HG03342 (cell line): Measurements from ENCODE around the gene NCOA3.
"Not testable (repeated sequence)": the region's sequence is repeated elsewhere in the genome, so short reads cannot be mapped to it uniquely, and the experiment has no call there.

Source experiments
- ATAC-seq: cut with Tn5 transposase; IDR thresholded peaks from one replicate; pipeline ENCODE4 v1.9.1; 2021; ENCODE audit warnings: mild to moderate bottlenecking, moderate library complexity; ENCODE audit not compliant: unreplicated experiment

NCOA3 gene

GRCh38 chr20:47501482-47502270, at the start of gene NCOA3:
NCOA3 (plus strand) TSS chr20:47501887; CDS start chr20:47622248, 120,361 bp downstream.
- peak; percentile 66 for ATAC-seq

GRCh38 chr20:47452736-47453161, 48.9 kb upstream of the NCOA3 start:
- ATAC-seq = no peak

- ATAC-seq = peak; percentile 82
Observed at GRCh38 chr20:47453167-47453782, 48.4 kb upstream of the NCOA3 start.

- no peak for ATAC-seq
Observed at GRCh38 chr20:47454298-47455132, 47.2 kb upstream of the NCOA3 start.

GRCh38 chr20:47455133-47456040, 46.3 kb upstream of the NCOA3 start:
- ATAC-seq = no peak

- no peak for ATAC-seq
Observed at GRCh38 chr20:47456041-47456537, 45.6 kb upstream of the NCOA3 start.

GRCh38 chr20:47456952-47457724, 44.5 kb upstream of the NCOA3 start:
- no peak for ATAC-seq

- ATAC-seq = not testable (repeated sequence)
Observed at GRCh38 chr20:47458280-47459050, 43.2 kb upstream of the NCOA3 start.

- ATAC-seq = no peak
Observed at GRCh38 chr20:47459344-47460073, 42.2 kb upstream of the NCOA3 start.

- ATAC-seq = not testable (repeated sequence)
Observed at GRCh38 chr20:47460761-47461112, 41.0 kb upstream of the NCOA3 start.

- no peak for ATAC-seq
Observed at GRCh38 chr20:47461120-47461685, 40.5 kb upstream of the NCOA3 start.

- not testable (repeated sequence) for ATAC-seq
Observed at GRCh38 chr20:47461906-47462305, 39.8 kb upstream of the NCOA3 start.

GRCh38 chr20:47464380-47465101, 37.1 kb upstream of the NCOA3 start:
- ATAC-seq = no peak

- ATAC-seq = no peak
Observed at GRCh38 chr20:47465335-47466090, 36.2 kb upstream of the NCOA3 start.

GRCh38 chr20:47466213-47466612, 35.5 kb upstream of the NCOA3 start:
- no peak for ATAC-seq

- no peak for ATAC-seq
Observed at GRCh38 chr20:47466704-47467459, 34.8 kb upstream of the NCOA3 start.
